WI38 (cell line): ENCODE results near the gene TOX4.
A peak's percentile ranks its signal among the peaks of the same experiment; 100 is the strongest.

Experiments
- H3K4me3 ChIP-seq: 2 replicates; pipeline ENCODE4 v1.5.1; 2011; ENCODE audit warnings: low read depth, mild to moderate bottlenecking, control low read depth, low read length
- CTCF ChIP-seq: IDR thresholded peaks from 2 replicates; pipeline ENCODE4 v1.5.1; 2012; ENCODE audit warnings: low read depth, mild to moderate bottlenecking, control low read depth, low read length

Gene TOX4

GRCh38 chr14:21486640-21487087, 9.7 kb downstream of the TOX4 start:
- no peak overlapping the region for H3K4me3 ChIP-seq

GRCh38 chr14:21494902-21495762, 18.1 kb downstream of the TOX4 start:
- H3K4me3 ChIP-seq, result no peak overlapping the region
- TF ChIP-seq CTCF, result no peak

More at GRCh38 chr14:21486640-21487087, 9.7 kb downstream of the TOX4 start:
- no peak for TF ChIP-seq CTCF

GRCh38 chr14:21496453-21496852, 19.5 kb downstream of the TOX4 start:
- no peak overlapping the region for H3K4me3 ChIP-seq
- no peak for TF ChIP-seq CTCF

GRCh38 chr14:21498540-21499526, 21.8 kb downstream of the TOX4 start:
- TF ChIP-seq CTCF, result peak; percentile 24; the same call in 1 of the 2 replicates
- no peak overlapping the region for H3K4me3 ChIP-seq

- H3K4me3 ChIP-seq, result no peak overlapping the region
- no peak for TF ChIP-seq CTCF
Observed at GRCh38 chr14:21501568-21501967, 24.6 kb downstream of the TOX4 start.

GRCh38 chr14:21503376-21503775, 26.4 kb downstream of the TOX4 start:
- H3K4me3 ChIP-seq, result no peak overlapping the region
- no peak for TF ChIP-seq CTCF
